Femur (tissue), 1 donor: ENCODE data around the gene ITGA11.

ENCODE experiments used
- DNase-seq: peaks from one replicate; pipeline ENCODE4 v3.0.0-alpha.2; 2017

Gene ITGA11

DNA sequence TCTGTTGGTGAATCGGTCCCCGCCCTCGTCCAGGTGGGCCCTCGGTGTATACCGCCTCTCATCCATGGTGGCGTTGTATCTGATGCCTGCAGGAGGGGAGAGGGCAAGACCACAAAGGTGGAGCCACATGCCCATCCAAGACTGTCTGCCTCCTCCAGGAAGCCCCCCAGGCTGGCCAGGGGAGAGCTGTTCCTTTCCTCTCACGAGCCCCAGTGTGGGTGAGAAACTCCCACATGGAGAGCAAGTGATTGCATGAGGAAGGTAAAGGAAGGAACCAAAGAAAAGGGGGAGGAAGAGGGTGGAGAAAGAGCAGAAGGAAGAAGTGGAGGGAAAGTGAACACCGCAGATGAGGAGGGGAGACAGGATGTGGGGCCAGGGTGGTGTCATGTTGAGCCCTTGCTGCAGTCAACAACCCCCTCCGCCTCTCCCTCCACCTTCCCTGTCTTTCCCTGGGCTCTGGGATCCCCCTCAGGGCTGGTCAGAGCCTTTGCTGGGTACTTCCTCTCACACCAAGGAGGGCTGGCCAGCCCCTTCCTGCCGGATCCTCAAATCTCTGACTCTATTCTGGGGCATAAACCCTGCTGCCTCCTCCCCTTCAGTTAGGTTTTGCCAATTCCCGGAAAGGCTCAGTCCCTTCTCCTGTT, 105.1 kb downstream of the ITGA11 start:
- no peak for DNase-seq

DNA sequence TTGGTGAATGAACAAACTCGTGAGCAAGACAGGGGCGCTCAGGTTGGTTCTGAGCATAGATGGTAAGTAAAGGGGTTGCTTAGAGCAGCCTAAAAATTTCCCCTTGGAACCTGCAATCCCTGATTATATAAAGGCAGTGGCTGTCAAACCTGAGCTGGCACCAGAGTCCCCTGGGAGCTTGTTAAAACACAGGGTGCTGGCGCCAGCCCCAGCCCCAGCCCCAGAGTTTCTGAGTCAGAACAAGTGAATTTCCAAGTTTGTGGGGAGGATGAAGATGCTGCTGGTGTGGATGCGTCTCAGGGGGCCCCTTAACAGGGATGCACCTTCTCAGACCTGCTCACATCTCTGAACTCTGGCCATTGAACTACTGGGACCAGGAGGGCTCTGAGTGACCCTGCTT, 106.2 kb downstream of the ITGA11 start:
- no peak for DNase-seq

DNA sequence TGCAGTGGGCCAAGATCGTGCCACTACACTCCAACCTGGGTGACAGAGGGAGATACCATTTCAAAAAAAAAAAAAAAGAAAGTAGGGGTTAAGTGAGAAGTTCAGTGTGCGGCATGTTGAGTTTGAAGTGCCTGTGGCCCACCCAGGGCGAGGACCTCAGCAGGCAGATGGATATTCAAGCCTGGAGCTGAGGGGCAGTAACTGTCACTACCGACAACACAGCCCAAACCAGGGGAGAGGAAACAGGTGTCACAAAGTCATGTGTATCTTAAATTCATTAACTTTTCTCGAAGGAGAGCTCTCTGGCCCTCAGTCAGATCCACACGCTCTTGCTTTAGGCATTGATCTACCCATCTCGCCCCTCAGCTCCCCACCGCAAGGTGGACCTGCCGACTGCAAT, 109.2 kb downstream of the ITGA11 start:
- DNase-seq, result no peak

DNA sequence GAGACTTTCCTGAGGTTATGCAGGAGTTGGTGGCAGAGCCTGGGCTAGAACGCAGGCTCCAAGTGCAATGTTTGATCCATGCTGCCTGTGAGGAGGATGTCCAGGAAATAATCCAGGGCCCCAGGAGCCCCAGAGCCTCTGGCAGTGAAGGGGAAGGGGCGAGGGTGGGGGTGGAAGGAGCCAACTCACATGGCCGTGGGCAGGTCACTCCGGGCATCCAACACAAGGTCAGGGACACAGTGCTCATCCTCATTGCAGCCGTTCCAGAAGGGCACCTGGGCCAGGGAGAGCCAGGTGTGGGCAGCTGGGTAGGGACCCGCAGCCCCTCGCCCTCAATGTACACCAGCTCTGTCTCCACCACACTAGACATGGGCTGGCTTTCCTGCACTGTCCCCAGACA, 110.7 kb downstream of the ITGA11 start:
- no peak for DNase-seq

DNA sequence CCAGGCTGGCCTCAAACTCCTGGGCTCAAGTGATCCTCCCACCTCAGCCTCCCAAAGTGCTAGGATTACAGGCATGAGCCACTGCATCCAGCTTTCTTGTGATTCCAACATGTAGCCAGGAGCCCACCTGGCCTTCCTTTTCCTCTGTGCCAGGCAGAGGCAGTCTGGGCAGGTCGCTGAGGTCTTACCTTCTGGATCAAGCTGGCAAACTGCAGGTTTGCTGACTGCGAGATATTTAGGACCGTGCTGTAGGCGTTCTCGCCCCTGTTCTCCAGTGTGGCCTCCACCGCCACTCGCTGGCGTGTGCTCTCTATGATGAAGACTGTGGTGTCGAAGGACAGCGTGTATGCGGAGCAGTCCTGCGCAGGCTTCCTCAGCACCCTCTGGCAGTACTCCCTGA, 112.0 kb downstream of the ITGA11 start:
- DNase-seq, result no peak

DNA sequence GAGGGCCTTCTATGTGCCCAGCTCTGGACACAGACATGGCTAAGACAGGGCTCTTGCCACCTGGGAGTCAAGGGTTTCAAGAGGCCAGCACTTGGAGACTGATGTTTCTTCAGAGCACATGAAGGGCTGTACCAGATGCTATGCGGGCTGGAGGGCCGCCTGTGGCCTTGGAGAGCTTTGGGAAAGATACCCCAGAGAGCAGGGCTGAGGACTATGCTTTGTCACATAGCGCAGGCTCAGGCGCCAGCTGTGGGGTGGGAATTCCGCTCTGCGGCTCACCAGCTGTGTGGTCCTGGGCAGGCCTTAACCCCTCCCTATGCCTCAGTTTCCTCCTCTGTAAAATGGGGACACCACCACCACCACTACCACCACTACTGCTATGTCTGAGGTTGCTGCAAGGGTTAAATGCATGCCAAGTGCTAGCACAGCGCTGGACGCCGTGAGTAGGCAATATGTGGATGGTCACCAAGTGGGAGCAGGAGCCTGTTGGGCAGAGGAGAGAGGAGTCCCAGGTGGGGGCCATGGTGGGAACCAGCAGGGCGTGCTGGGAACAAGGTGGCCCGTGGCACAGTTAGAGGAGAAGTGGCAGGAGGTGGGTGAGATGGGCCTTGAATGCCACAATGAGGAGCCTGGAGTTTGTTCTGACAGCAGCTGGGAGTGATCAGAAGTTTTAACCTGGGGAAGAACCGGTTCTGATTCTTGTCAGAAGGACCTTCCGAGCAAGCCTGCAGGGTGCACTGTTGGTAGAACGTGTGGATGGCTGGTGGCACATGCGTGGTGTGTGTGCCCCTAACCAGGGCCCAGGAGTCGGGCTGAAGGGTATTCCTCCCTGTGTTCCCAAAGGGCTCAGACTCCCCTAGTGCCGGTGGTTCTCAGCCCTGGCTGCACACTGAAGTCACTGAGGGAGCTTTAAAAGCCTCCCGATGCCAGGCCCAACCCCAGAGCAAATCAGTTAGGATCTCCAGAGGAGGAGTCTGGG, 112.7 kb downstream of the ITGA11 start:
- peak; percentile 10 for DNase-seq

DNA sequence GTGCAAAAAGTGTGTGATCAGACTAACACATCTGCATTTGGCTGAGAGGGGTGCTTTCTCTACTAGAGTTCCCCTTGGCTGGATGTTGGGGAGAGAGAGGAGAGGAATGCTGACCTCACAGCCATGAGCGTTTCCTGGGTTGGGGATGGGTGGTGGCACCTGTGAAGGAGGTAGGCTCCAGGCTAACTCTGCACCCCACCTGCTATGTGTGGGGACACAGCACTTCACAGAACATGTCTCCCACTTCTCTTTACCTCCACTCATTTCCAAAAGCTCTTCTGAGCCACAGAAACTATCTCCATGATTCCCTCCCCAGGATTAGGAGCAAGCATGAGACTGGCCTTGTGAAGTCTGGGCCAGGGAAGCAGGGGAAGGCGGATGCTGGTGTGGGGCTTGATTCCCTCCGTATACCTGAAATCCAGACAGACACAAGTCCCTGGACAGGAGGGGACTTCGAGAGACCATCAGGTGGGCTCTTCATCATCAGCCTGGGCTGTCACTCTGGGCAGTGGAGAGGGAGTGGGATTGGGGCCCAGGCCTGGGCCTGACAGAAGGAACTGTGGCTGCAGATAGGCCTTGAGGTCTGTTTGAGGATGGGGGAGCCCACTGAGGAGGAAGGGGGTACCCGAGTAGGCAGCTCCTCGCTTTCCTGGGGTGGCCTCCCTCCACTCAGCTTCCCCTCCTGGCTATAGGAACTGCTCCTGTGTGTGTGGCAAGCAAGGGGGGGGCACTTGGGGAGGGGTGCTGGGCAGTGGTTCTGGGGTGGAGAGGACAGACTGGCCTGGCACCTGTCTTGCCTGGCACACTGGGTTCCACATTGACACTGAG, 113.7 kb downstream of the ITGA11 start:
- peak; percentile 9 for DNase-seq

DNA sequence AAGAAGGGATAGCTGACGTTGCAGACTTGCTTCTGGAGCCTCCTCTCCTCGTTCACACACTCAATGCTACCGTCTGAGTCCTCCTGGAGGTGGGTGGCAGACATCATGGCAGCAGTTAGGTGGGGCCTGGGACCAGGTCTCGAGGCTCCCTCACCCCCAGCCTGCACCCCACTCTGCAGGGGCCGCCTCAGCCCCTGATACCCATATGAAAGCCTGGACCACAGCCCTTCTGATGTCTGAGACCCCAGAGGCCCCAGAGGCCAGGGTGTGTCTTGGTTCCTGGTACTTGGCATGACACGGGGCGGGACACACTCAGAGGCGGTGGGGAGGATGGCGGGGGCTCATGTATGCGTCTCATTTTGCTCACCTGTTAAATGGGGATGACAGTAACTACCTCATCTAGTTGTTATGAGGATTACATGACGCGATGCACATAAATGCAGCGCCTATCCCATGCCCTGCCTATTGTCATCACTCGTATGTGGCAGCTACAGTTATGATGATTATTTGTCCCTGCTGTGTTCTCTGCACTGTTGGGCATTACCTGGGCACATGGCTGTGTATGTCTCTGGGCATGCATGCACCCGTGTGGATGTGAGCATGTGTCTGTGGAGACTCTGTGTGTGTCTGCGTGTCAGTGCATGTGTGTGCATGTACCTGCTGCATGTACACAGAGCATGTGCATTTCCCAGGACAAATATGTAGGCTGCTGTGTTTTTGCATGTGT, 114.5 kb downstream of the ITGA11 start:
- peak; percentile 2 for DNase-seq

DNA sequence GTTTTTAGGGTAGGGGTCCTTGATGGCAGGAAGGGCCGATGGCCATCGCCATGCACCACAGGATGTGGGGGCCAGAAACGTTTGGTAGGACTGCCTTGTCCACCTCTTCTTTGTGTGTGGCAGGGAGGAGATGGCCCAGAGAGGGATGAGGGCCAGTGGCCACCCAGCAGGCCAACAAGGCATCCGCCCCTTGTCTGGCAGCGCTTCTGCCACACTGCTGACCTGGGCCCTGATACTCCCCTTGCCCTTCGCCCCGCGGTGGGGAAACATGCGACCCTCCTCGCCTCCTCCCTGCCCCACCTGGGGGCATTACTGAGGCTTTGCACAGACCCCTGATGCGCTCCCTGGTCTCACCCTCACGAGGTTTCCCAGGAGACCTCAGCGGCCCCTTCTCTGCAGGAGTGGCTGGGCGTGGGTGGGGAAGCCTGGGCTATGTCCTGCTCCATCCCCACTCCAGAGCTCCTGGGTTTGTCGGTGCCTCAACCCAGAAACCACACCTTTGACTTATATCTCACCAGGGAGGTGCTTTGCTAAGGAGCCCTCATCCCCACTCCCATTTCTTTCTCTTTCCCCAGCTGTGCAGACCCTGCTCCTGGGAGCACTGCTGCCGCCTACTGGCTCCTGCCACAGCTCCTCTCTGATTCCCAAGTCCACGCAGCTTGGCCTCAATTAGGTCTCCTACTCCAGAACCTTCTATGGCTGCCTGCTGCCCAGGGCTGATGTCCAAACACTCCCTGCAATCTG, 115.7 kb downstream of the ITGA11 start:
- DNase-seq, result peak; percentile 22

DNA sequence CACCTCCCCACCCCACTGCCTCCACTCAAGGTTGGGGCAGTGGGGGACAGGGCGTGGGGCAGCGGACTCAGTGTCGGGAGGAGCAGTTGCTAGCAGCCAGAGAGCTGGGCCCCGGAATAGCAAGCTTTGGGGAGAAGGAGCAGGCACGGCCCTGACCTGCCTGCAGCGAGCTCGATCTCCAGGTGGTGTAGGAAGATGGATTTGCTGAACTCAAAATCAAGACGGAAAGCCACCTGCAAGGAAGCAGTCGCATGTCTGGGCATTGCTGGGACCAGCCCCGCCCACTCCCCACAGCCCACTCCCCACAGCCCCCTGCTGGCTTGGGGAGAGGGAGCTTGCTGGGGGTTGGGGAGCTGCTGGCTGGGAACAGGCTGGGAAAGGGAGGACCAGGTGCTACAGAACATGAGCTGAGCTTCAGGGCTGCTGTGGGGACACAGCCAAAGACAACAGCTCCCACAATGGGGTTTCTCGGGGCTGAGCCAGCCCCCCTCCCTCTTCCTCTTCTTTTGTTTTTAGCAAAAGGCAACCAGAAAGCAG, 116.4 kb downstream of the ITGA11 start:
- DNase-seq, result peak; percentile 42

DNA sequence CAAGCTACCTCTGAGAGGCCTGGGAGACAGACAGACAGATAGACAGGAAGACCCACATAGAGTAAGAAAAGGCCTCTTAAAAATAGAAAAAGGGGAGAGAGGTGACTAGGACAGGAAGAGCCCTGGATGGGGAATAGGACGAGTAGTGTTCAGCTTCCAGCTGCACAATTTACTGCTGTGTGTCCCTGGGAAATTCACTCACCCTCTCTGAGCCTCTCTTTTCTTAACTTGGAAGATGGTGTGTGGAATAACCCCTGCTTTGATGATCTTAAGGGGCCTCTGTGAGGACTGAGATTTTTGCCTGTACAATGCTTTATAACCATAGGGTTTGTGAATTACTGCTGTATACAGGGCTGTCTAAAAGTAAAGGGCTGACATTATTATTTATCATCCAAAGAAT, 116.9 kb downstream of the ITGA11 start:
- no peak for DNase-seq

DNA sequence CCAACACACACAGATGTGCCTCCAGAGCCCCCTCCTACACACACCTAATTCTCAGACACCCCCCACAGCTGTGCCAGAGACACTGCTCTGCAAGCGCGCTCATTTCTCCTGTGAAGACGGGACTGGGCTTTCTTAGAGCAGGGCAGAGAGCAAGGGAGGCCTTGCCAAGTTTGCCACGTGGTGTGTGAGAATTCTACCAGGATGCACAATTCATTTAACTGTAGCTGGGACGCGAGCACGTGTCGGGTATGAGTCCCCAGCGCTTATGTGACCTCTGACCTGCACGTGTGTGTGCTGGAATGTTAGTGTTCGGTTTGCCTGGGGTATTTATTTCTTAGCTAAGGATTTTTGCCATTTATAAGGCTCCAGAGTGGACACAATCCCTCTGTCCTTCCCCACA, 117.4 kb downstream of the ITGA11 start:
- DNase-seq, result peak; percentile 32

DNA sequence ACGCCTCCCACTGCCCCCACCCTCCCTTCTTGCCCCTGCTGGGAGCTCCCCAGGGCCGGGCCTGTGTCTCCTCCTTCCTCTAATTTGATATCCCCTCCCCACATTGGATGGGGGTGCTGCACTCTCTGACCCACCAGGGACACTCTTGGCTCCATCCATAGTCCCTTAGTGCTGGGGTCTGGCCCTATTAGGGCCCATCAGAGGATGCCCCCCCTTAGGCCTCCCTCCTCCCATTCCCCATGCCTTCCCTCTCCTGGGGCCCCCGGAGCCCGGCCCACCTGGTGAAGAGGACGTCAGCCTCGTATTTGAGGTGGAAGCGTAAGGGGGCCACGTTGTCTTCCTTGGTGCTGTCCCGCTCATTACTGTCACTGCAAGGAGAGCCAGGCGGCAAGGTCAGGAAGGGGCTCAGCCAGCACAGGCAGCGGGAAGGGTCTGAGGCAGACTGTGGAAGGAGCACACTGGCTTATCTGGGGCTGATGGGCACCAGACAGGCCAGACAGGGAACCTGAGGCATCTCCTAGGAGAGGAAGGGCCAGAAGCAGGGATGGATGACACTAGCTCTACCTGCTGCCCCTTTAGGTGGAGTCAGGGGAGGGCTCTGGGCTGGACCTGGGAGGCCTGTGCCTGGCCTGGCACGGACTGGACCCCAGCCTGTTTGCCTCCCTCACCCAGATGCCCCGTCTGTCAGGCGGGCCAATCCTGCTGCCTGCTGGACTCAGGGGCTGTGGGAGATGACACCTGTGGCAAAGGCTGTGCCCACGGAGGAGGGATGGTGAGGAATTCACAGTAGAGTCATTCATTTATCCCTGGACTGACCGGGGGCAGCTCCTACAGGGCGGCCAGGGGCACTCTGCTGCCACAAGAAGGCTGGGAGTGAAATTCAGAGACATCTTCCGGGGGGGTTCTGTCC, 118.2 kb downstream of the ITGA11 start:
- peak; percentile 16 for DNase-seq

DNA sequence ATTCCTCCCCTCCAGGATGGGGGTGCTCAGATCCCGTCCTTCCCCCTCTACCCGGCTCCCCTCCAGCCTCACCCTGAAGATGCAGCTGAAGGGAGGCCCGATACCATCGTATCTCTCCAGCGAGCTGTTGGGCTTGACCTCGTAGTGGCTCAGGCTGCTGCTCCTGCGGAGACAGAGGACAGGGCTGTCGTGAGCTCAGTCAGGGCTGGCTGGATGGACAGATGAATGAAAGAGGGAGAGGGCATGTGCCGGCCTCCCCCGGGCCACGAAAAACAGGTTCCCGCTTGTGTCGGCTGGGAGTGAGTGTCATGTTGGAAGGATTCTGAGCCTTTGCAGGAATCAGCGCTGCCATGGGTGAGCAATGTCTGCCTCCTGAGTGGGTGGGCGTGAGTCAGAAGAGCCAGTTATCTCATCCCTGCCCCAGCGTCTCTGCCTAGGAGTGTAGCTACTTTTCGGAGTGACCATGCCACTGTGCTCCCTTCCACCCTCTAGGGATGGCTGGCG, 119.2 kb downstream of the ITGA11 start:
- DNase-seq, result peak; percentile 16

DNA sequence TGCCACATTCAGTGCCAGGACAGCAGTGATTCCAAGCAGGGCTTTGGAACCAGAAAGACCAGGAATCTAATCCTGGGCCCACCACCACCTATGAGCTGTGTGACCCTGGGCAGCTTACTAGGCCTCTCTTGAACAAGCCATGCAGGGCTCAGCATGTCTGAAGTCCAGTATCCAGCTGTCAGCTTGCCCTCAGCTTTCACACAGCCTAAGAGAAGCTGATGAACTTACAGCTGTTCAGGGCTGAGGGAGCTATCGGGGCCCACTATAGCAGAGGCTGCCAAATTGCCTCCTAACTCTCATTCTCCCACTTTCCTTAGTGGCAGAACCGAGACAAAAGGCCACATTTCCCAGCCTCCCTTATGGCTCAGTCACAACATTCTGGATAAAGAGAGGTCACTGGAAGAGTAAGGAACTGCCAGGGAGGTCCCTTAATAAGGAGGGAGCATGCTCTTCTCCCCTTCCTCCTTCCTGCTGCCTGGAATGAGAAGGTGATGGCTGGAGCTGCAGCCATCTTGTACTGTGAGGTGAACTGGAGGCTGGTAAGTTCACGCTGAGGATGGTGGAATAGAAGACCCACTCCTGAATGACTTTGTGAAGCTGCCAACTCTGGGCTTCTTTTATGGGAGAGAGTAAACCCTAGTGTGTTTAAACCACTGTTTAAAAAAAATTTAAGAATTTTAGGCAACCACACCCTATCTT, 120.0 kb downstream of the ITGA11 start:
- DNase-seq, result peak; percentile 7

DNA sequence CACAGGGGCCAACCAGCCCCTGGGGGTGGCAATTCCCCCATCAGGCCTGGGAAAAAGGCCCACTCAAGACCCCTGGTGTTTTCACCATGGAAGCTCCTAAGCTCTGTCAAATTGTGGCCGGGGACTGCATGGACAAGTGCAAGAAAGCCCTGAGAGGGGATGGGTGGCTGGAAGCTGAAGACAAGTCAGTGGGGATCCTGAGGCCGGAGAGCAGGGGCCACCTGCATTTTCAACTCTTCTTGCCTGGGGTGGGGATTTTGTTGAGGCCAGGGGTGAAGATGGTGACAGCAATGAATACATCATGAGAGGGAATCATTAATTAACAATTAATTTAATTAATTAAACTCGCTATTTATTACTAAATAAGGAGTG, 120.5 kb downstream of the ITGA11 start:
- no peak for DNase-seq

DNA sequence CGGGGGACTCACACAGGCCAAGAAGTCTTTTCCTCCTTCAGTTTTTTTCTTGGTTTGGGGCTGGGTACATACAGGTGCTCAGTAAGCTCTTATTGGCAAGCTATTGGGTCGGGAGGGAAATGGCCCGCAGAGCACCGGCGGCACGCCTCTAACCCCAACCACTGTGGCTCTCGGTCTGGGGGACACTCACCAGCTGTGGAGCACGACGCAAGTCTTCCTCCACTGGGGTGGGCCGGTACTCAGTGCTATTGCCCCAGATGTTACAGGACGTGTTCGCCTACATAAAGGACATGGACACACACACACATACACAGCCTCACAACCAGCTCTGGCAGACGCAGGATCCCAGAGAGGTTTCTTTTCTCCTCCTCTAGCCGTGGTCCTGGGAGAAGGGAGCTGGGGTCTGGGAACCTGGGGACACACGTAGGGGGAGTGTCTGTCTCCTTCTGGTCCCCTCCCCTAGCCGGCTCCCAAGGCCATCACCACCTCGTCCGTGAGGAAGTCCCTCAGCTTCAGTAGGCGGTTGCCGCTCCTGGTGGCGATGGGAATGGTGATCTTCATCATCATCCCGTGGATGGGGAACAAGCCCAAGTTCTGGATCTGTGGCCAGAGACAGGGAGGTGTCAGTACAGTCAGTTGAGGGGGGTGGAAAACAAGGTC, 121.0 kb downstream of the ITGA11 start:
- DNase-seq, result peak; percentile 14

DNA sequence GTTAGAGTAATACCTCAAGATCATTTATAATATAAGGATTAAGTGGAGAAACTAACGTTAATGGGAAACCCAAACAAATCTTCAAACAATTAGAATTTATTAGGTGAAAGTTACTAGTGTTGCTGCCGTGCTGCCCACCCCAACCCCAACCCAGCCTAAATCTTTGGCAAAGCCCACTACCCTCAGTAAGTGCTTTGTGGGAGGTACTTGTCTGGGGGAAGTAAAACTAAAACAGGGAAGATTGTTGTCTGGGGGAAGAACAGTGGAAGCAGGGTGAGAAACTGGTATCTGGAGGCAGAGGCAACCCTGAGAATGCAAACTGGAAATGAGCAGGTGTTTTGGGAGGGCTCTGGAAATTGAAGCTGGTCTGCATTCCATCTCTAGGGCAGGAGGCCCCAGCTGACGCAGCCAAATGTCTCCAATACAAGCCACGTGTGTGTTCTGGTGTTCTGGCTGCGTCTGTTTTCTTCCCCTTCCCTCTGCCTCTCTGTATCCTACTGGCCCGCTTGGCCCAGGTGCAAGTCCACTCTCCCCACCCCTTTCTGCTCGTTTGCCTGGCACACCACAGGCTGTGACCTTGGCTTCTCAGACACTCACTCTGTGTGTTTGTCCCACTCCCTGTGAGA, 121.7 kb downstream of the ITGA11 start:
- DNase-seq, result peak; percentile 46

DNA sequence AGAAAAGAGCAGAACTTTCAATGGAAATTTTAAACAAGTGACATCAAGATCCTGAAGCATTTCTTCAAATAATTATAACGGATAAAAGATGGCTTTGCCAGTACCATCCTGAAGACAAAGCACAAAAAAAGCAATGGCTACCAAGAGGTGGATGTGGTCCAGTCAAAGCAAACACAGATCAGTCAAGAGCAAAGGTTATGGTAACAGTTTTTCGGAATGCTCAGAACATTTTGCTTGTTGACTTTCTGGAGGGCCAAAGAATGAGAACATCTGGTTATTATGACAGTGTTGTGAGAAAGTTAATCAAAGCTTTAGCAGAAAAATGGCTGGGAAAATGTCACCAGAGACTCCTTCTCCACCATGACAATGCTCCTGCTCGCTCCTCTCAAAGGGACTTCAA, 122.9 kb downstream of the ITGA11 start:
- no peak for DNase-seq
